IMR-90 (cell line): ENCODE results near the gene FXYD5. TPM values are rescaled to one million over a fixed set of nuclear protein-coding genes. Genes with fewer than 3 reads are reported as not detected.

Source experiments
- ATAC-seq: fragments of 200-7000 bp; cut with Tn5 transposase; 2 replicates; pipeline ENCODE4 v1.9.1; 2020; ENCODE audit warnings: low read depth, mild to moderate bottlenecking, moderate library complexity
- BruUV-seq: library from RNA; stranded (reverse); fragments of 400-500 nt; replicated peaks from 2 replicates; lab custom pipeline; 2021; lab: Mats Ljungman, UMichigan
- CTCF ChIA-PET: fragments of 300-600 bp; formaldehyde crosslinking; extraction: SDS; loops from one replicate; lab custom pipeline; 2021; ENCODE audit warnings: antibody characterized with exemption; lab: Yijun Ruan, JAX
- POLR2A ChIA-PET: fragments of 300-600 bp; sonication (Branson Sonifier 250); formaldehyde crosslinking; loops from one replicate; lab custom pipeline; 2022; ENCODE audit warnings: antibody characterized with exemption; ENCODE audit not compliant: unreplicated experiment; lab: Charles Lee
- DNase-seq: peaks from one replicate; pipeline ENCODE4 v3.0.0; 2013
- H2AFZ ChIP-seq: replicated peaks from 2 replicates; pipeline ENCODE3; 2013; ENCODE audit warnings: low read length, mild to moderate bottlenecking; ENCODE audit not compliant: poor library complexity
- H2AK5ac ChIP-seq: 2 replicates; pipeline ENCODE4 v1.6.1; 2013; ENCODE audit warnings: low read depth, low read length, inconsistent platforms
- H2AK9ac ChIP-seq: replicated peaks from 2 replicates; pipeline ENCODE3; 2013; ENCODE audit warnings: mild to moderate bottlenecking, low read depth, low read length, moderate library complexity; ENCODE audit not compliant: poor library complexity
- H2BK120ac ChIP-seq: 2 replicates; pipeline ENCODE4 v1.6.1; 2013; ENCODE audit warnings: low read depth, low read length, inconsistent platforms
- H2BK15ac ChIP-seq: 3 replicates; pipeline ENCODE4 v1.6.1; 2013; ENCODE audit warnings: low read depth, low read length, inconsistent platforms
- H2BK20ac ChIP-seq: 2 replicates; pipeline ENCODE4 v1.6.1; 2013; ENCODE audit warnings: low read depth, mild to moderate bottlenecking, inconsistent platforms, low read length, moderate library complexity
- H2BK5ac ChIP-seq: 2 replicates; pipeline ENCODE4 v1.6.1; 2013; ENCODE audit warnings: mild to moderate bottlenecking, low read depth, low read length, inconsistent platforms; ENCODE audit not compliant: poor library complexity, severe bottlenecking
- H3K14ac ChIP-seq: replicated peaks from 2 replicates; pipeline ENCODE4 v1.6.1; 2013; ENCODE audit warnings: low read depth, low read length, inconsistent platforms
- H3K18ac ChIP-seq: 2 replicates; pipeline ENCODE4 v1.6.1; 2013; ENCODE audit warnings: low read depth, low read length, control low read depth
- H3K23ac ChIP-seq: 2 replicates; pipeline ENCODE4 v1.6.1; 2013; ENCODE audit warnings: low read depth, low read length, inconsistent platforms
- H3K27ac ChIP-seq: 2 replicates; pipeline ENCODE4 v1.5.1; 2013; ENCODE audit warnings: mild to moderate bottlenecking, control low read depth, low read length; ENCODE audit not compliant: insufficient read depth
- H3K27me3 ChIP-seq: 2 replicates; pipeline ENCODE4 v1.6.1; 2013; ENCODE audit warnings: low read length; ENCODE audit not compliant: control insufficient read depth, insufficient read depth
- H3K36me3 ChIP-seq: 2 replicates; pipeline ENCODE4 v1.6.1; 2013; ENCODE audit warnings: low read length, mixed read lengths; ENCODE audit not compliant: control insufficient read depth, insufficient read depth
- H3K4ac ChIP-seq: 2 replicates; pipeline ENCODE4 v1.6.1; 2013; ENCODE audit warnings: low read depth, low read length, inconsistent platforms
- H3K4me1 ChIP-seq: 2 replicates; pipeline ENCODE4 v1.6.1; 2013; ENCODE audit warnings: low read length, mixed read lengths; ENCODE audit not compliant: control insufficient read depth, insufficient read depth
- H3K4me2 ChIP-seq: 2 replicates; pipeline ENCODE4 v1.6.1; 2013; ENCODE audit warnings: low read depth, mild to moderate bottlenecking, control low read depth, low read length, moderate library complexity
- H3K4me3 ChIP-seq: 2 replicates; pipeline ENCODE4 v1.5.1; 2013; ENCODE audit warnings: low read depth, mild to moderate bottlenecking, control low read depth, low read length, moderate library complexity; ENCODE audit not compliant: insufficient read depth
- H3K56ac ChIP-seq: 2 replicates; pipeline ENCODE4 v1.6.1; 2013; ENCODE audit warnings: low read length, inconsistent platforms; ENCODE audit not compliant: insufficient read depth; ENCODE audit errors: extremely low read depth
- H3K79me1 ChIP-seq, 2 experiments: 2 replicates each; pipeline ENCODE4 v1.6.1; 2013; ENCODE audit warnings: low read length in 2 of 2, inconsistent platforms in 1 of 2, low read depth in 1 of 2
- H3K9ac ChIP-seq: 2 replicates; pipeline ENCODE4 v1.6.1; 2013; ENCODE audit warnings: low read depth, low read length, control low read depth
- H3K9me1 ChIP-seq: 2 replicates; pipeline ENCODE4 v1.6.1; 2013; ENCODE audit warnings: low read length, inconsistent platforms; ENCODE audit not compliant: insufficient read depth
- H3K9me3 ChIP-seq: 2 replicates; pipeline ENCODE4 v1.6.1; 2013; ENCODE audit warnings: low read length; ENCODE audit not compliant: control insufficient read depth, insufficient read depth
- H4K20me1 ChIP-seq: 2 replicates; pipeline ENCODE4 v1.6.1; 2013; ENCODE audit warnings: low read length, inconsistent platforms; ENCODE audit not compliant: insufficient read depth
- H4K5ac ChIP-seq: 2 replicates; pipeline ENCODE4 v1.6.1; 2013; ENCODE audit warnings: mild to moderate bottlenecking, low read depth, low read length, control low read depth
- H4K8ac ChIP-seq, 2 experiments: 2 replicates each; pipeline ENCODE4 v1.6.1; 2013; ENCODE audit warnings: low read depth in 2 of 2, low read length in 2 of 2, control low read depth in 1 of 2, inconsistent platforms in 1 of 2
- H4K91ac ChIP-seq: 2 replicates; pipeline ENCODE4 v1.6.1; 2013; ENCODE audit warnings: low read depth, low read length, inconsistent platforms; ENCODE audit not compliant: insufficient read depth
- BHLHE40 ChIP-seq: fragments of 150-350 bp; IDR thresholded peaks from 2 replicates; pipeline ENCODE4 v1.6.1; 2016; ENCODE audit warnings: mild to moderate bottlenecking, low read depth, low read length
- CEBPB ChIP-seq: IDR thresholded peaks from 2 replicates; pipeline ENCODE4 v1.6.1; 2012; ENCODE audit warnings: low read depth, low read length, improper control_type of control experiment
- CHD1 ChIP-seq: IDR thresholded peaks from 2 replicates; pipeline ENCODE4 v1.6.1; 2012; ENCODE audit warnings: low read depth, low read length, improper control_type of control experiment
- CTCF ChIP-seq: conservative IDR thresholded peaks from 2 replicates; pipeline ENCODE4 v1.5.1; 2012; ENCODE audit warnings: mild to moderate bottlenecking, low read depth, low read length, improper control_type of control experiment
- ELK1 ChIP-seq: fragments of 150-350 bp; IDR thresholded peaks from 2 replicates; pipeline ENCODE4 v1.6.1; 2016; ENCODE audit warnings: low read depth, mild to moderate bottlenecking, low read length, moderate library complexity, borderline replicate concordance
- FOS ChIP-seq: fragments of 150-350 bp; IDR thresholded peaks from 2 replicates; pipeline ENCODE4 v1.6.1; 2016; ENCODE audit warnings: low read depth, low read length
- MAZ ChIP-seq: IDR thresholded peaks from 2 replicates; pipeline ENCODE4 v1.6.1; 2012; ENCODE audit warnings: low read depth, mild to moderate bottlenecking, low read length, improper control_type of control experiment, moderate library complexity, borderline replicate concordance
- MXI1 ChIP-seq: IDR thresholded peaks from 2 replicates; pipeline ENCODE4 v1.6.1; 2012; ENCODE audit warnings: low read depth, mild to moderate bottlenecking, low read length, moderate library complexity, borderline replicate concordance
- NFE2L2 ChIP-seq: fragments of 150-350 bp; IDR thresholded peaks from 2 replicates; pipeline ENCODE4 v1.6.1; 2016; ENCODE audit warnings: low read depth, mild to moderate bottlenecking, low read length
- POLR2A ChIP-seq: IDR thresholded peaks from 2 replicates; pipeline ENCODE4 v1.6.1; 2012; ENCODE audit warnings: mild to moderate bottlenecking, low read depth, low read length
- RAD21 ChIP-seq: IDR thresholded peaks from 2 replicates; pipeline ENCODE4 v1.6.1; 2012; ENCODE audit warnings: low read length, improper control_type of control experiment
- RFX5 ChIP-seq: IDR thresholded peaks from 2 replicates; pipeline ENCODE4 v1.8.0; 2012; ENCODE audit warnings: low read depth, mild to moderate bottlenecking, low read length, moderate library complexity
- SMC3 ChIP-seq: fragments of 150-350 bp; IDR thresholded peaks from 2 replicates; pipeline ENCODE4 v1.6.1; 2016; ENCODE audit warnings: low read depth, mild to moderate bottlenecking, antibody characterized with exemption, low read length, moderate library complexity
- USF2 ChIP-seq: fragments of 150-350 bp; IDR thresholded peaks from 2 replicates; pipeline ENCODE4 v1.6.1; 2017; ENCODE audit warnings: mild to moderate bottlenecking, antibody characterized with exemption, low read length, low read depth
- WGBS, 2 experiments: methylation state at CpG; one replicate each; pipeline versions ENCODE4 v1.1.5 to v1.1.7; 2013; ENCODE audit warnings: missing lambda C conversion rate in 2 of 2; ENCODE audit not compliant: insufficient read length in 1 of 2; ENCODE audit errors: extremely low coverage in 2 of 2; 5-methylcytosine and 5-hydroxymethylcytosine counted together
- dilution Hi-C: fragments of 300-500 bp; cut with HindIII; formaldehyde crosslinking; loops from one replicate; pipeline ENCODE4 v1.14.3; 2018; ENCODE audit warnings: low sequenced_read_pairs; ENCODE audit not compliant: unreplicated experiment
- in situ Hi-C: fragments of 300-500 bp; cut with MboI; formaldehyde crosslinking; loops from 3 replicates; pipeline ENCODE4 v1.14.3; 2019; ENCODE audit warnings: low sequenced_read_pairs, inconsistent platforms, mixed read lengths
- intact Hi-C: fragments of 100-400 bp; cut with micrococcal nuclease; formaldehyde crosslinking; loops from 2 replicates; pipeline ENCODE4 v1.10.0; 2022
- polyA plus RNA-seq, 3 experiments: library from polyadenylated mRNA; depleted of rRNA; stranded (reverse); fragments of >200 nt; gene quantifications; 2 replicates each; pipeline ENCODE4 v1.2.3, GENCODE V29; 2012; ENCODE audit warnings: low replicate concordance in 1 of 3
- total RNA-seq: library from RNA; depleted of rRNA; stranded (reverse); fragments of >200 nt; gene quantifications from 2 replicates; pipeline ENCODE4 v1.2.3, GENCODE V29; 2012

The FXYD5 gene
- total and polyA plus RNA-seq, 2 of the 4 experiments (the other 2 are of a cell fraction), result 53.6 to 245 TPM

GRCh38 chr19:35150445-35150844 lies 4.1 kb upstream of the FXYD5 start:
- no peak overlapping the region for H3K4me2 ChIP-seq
- ChIA-PET CTCF (interaction anchor here (1.0 kb wide), 1 partner anchor 9 kb away, joined by 3 read pairs; no protein-coding TSS in a partner anchor), POLR2A (no interaction called here)
- no peak overlapping the region; the same call in 1 of the 2 replicates for H2AK5ac ChIP-seq
- no peak for ATAC-seq
- dilution Hi-C loops (no loop called here), in situ Hi-C loops (no loop called here), intact Hi-C loops (no loop called here)
- no peaks in the 10 kb centered on the region for H3K9me3 ChIP-seq
- peaks cover 2 to 15% of the 10 kb centered on the region in 2 experiments; a peak in 2 of 4 replicates for H3K79me1 ChIP-seq
- H3K4me1 ChIP-seq, result peaks cover 5% of the 10 kb centered on the region
- peaks cover under 1% of the 10 kb centered on the region; the same call in 1 of the 2 replicates for H3K27me3 ChIP-seq
- no peak overlapping the region for H3K9ac ChIP-seq
- no peak overlapping the region for H2AFZ ChIP-seq
- H3K36me3 ChIP-seq, result no peaks in the 10 kb centered on the region
- no peak overlapping the region for H2BK20ac ChIP-seq
- no peak for TF ChIP-seq MXI1
- TF ChIP-seq FOS, result no peak
- TF ChIP-seq ELK1, result no peak
- no peak for TF ChIP-seq BHLHE40
- no peak for TF ChIP-seq RFX5
- no peak for TF ChIP-seq CEBPB
- no peak for TF ChIP-seq SMC3
- TF ChIP-seq NFE2L2, result no peak
- TF ChIP-seq CHD1, result no peak
- no peak for TF ChIP-seq MAZ
- no peak for TF ChIP-seq USF2
- no peak for TF ChIP-seq RAD21
- TF ChIP-seq POLR2A, result no peak
- TF ChIP-seq CTCF, result no peak
- H2AK9ac ChIP-seq, result no peak overlapping the region
- no peak overlapping the region for H3K23ac ChIP-seq
- no peak overlapping the region for H3K56ac ChIP-seq
- WGBS, 2 experiments, result 86% methylated on average over 1 of the region's 2 CpGs; no CpG with 5 or more reads in 1 of the 2 experiments
- H3K18ac ChIP-seq, result no peak overlapping the region
- H4K91ac ChIP-seq, result no peak overlapping the region
- H2BK15ac ChIP-seq, result no peak overlapping the region
- H3K9me1 ChIP-seq, result peaks cover 3% of the 10 kb centered on the region; the same call in 1 of the 2 replicates
- H4K8ac ChIP-seq, result no peak overlapping the region
- no peak overlapping the region for H3K14ac ChIP-seq
- H4K5ac ChIP-seq, result no peak overlapping the region
- H3K4ac ChIP-seq, result no peak overlapping the region
- no peak overlapping the region for H2BK5ac ChIP-seq
- no TSS peak for BruUV-seq
- no peak overlapping the region for H3K4me3 ChIP-seq
- H2BK120ac ChIP-seq, result no peak overlapping the region
- no peak overlapping the region for H3K27ac ChIP-seq
- no peaks in the 10 kb centered on the region for H4K20me1 ChIP-seq
- DNase-seq, result no peak
